Keratinocyte (primary cell): ENCODE data around the gene LAYN. TPM values are rescaled to one million over a fixed set of nuclear protein-coding genes. Genes with fewer than 3 reads are reported as not detected.
A peak's percentile ranks its signal among the peaks of the same experiment; 100 is the strongest.

Source experiments
- DNase-seq: peaks from one replicate; pipeline ENCODE4 v3.0.0-alpha.2; 2011; ENCODE audit warnings: low read depth, missing footprints, low spot score
- FAIRE-seq: peaks from 2 replicates; lab custom pipeline; 2011; peaks lifted over from hg19 to GRCh38; lab: Jason Lieb, UNC
- H2AFZ ChIP-seq: 2 replicates; pipeline ENCODE4 v1.6.0; 2012; ENCODE audit warnings: low read length, control low read depth, inconsistent platforms; ENCODE audit not compliant: control insufficient read depth
- H3K27ac ChIP-seq: 2 replicates; pipeline ENCODE4 v1.5.1; 2011; ENCODE audit warnings: low read length; ENCODE audit not compliant: control insufficient read depth, insufficient read depth
- H3K27me3 ChIP-seq: 3 replicates; pipeline ENCODE4 v1.6.0; 2011; ENCODE audit warnings: low read length; ENCODE audit not compliant: control insufficient read depth, insufficient read depth; ENCODE audit errors: extremely low read depth
- H3K36me3 ChIP-seq, 2 experiments: 2 replicates in 1 of 2; 3 replicates in 1 of 2; pipeline ENCODE4 v1.5.1; 2011; ENCODE audit warnings: low read length in 2 of 2, mild to moderate bottlenecking in 1 of 2; ENCODE audit not compliant: control insufficient read depth in 2 of 2, insufficient read depth in 2 of 2; ENCODE audit errors: extremely low read depth in 1 of 2
- H3K4me1 ChIP-seq: 3 replicates; pipeline ENCODE4 v1.5.1; 2011; ENCODE audit warnings: low read length; ENCODE audit not compliant: control insufficient read depth, insufficient read depth; ENCODE audit errors: extremely low read depth
- H3K4me2 ChIP-seq: 3 replicates; pipeline ENCODE4 v1.6.0; 2011; ENCODE audit warnings: low read depth, low read length; ENCODE audit not compliant: control insufficient read depth, insufficient read depth; ENCODE audit errors: extremely low read depth
- H3K4me3 ChIP-seq, 3 experiments: fragments of 200-600 bp in 1 of 3; sonication (generic) in 1 of 3; 2 replicates in 2 of 3; 3 replicates in 1 of 3; pipeline ENCODE4 v1.5.1; 2011 to 2016; ENCODE audit warnings: low read length in 3 of 3, mild to moderate bottlenecking in 3 of 3, control low read depth in 2 of 3, inconsistent platforms in 1 of 3, low read depth in 1 of 3, mixed read lengths in 1 of 3, mixed run types in 1 of 3, moderate library complexity in 1 of 3; ENCODE audit not compliant: control insufficient read depth in 2 of 3, insufficient read depth in 2 of 3; ENCODE audit errors: extremely low read depth in 1 of 3
- H3K79me2 ChIP-seq: 2 replicates; pipeline ENCODE4 v1.6.0; 2012; ENCODE audit warnings: low read length; ENCODE audit not compliant: control insufficient read depth, insufficient read depth
- H3K9ac ChIP-seq: 3 replicates; pipeline ENCODE4 v1.6.0; 2011; ENCODE audit warnings: low read length; ENCODE audit not compliant: control insufficient read depth, insufficient read depth; ENCODE audit errors: extremely low read depth
- H3K9me1 ChIP-seq: 3 replicates; pipeline ENCODE4 v1.6.0; 2011; ENCODE audit warnings: low read length; ENCODE audit not compliant: control insufficient read depth, insufficient read depth; ENCODE audit errors: extremely low read depth
- H3K9me3 ChIP-seq: 2 replicates; pipeline ENCODE4 v1.5.1; 2012; ENCODE audit warnings: low read depth, low read length; ENCODE audit not compliant: control insufficient read depth
- H4K20me1 ChIP-seq: 3 replicates; pipeline ENCODE4 v1.6.0; 2011; ENCODE audit warnings: low read length; ENCODE audit not compliant: control insufficient read depth, insufficient read depth; ENCODE audit errors: extremely low read depth
- EZH2 ChIP-seq: IDR thresholded peaks from one replicate; pipeline ENCODE4 v1.6.1; 2012; ENCODE audit warnings: inconsistent platforms, mild to moderate bottlenecking, low read length, moderate library complexity
- dilution Hi-C: fragments of 300-500 bp; cut with MboI; formaldehyde crosslinking; loops from one replicate; pipeline ENCODE4 v1.7.0; 2020; ENCODE audit warnings: low sequenced_read_pairs; ENCODE audit not compliant: extremely low pct_ligation_motif_present
- polyA minus RNA-seq, 3 experiments: library from RNA; depleted of rRNA, polyadenylated mRNA; stranded (reverse); fragments of >200 nt; gene quantifications; 1 replicate in 1 of 3; 2 replicates in 1 of 3; 3 replicates in 1 of 3; pipeline ENCODE4 v1.2.3, GENCODE V29; 2011
- polyA plus RNA-seq, 5 experiments: library from polyadenylated mRNA; depleted of rRNA in 3 of 5; stranded (reverse) in 3 of 5; stranded (forward) in 1 of 5; unstranded in 1 of 5; fragments of >200 nt; gene quantifications; 1 replicate in 1 of 5; 2 replicates in 3 of 5; 3 replicates in 1 of 5; pipeline versions ENCODE4 v1.2.1 to v1.2.3, GENCODE V29; 2011 to 2012; ENCODE audit warnings: missing spikeins in 2 of 5, low read depth in 1 of 5, low replicate concordance in 1 of 5
- TF ChIP-seq, protein P1 (sequence below), 3 experiments: IDR thresholded peaks in 1 of 3; conservative IDR thresholded peaks in 1 of 3; optimal IDR thresholded peaks in 1 of 3; 2 replicates in 2 of 3; 3 replicates in 1 of 3; pipeline versions ENCODE3 to v1.5.1; 2011; ENCODE audit warnings: low read length in 3 of 3, mild to moderate bottlenecking in 3 of 3, moderate library complexity in 2 of 3, control low read depth in 1 of 3, inconsistent platforms in 1 of 3; ENCODE audit not compliant: insufficient read depth in 2 of 3; ENCODE audit errors: extremely low read depth in 1 of 3

The LAYN gene, protein sequence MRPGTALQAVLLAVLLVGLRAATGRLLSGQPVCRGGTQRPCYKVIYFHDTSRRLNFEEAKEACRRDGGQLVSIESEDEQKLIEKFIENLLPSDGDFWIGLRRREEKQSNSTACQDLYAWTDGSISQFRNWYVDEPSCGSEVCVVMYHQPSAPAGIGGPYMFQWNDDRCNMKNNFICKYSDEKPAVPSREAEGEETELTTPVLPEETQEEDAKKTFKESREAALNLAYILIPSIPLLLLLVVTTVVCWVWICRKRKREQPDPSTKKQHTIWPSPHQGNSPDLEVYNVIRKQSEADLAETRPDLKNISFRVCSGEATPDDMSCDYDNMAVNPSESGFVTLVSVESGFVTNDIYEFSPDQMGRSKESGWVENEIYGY
- polyA plus RNA-seq (1.1 to 5.1 TPM (median 3.6 TPM) in 3 replicates), polyA minus RNA-seq (2.4 to 3.6 TPM in 2 of 3 replicates, not detected in the other)
- 3.4 TPM for polyA plus RNA-seq (2011; ENCODE audit: low read depth)
- polyA plus RNA-seq (2011; cell fraction: cytosol; rRNA removed), result 2.1 and 2.4 TPM in 2 replicates
- polyA plus RNA-seq (2011; cell fraction: nucleus; rRNA removed), result 2.4 and 3.3 TPM in 2 replicates
- polyA plus RNA-seq (2012; ENCODE audit: low replicate concordance), result 1.9 and 3.8 TPM in 2 replicates
- polyA minus RNA-seq (2011; cell fraction: cytosol; rRNA and poly(A)+ RNA removed), result 1.7 TPM
- polyA minus RNA-seq (2011; cell fraction: nucleus; rRNA and poly(A)+ RNA removed), result 1.1 and 3.7 TPM in 2 replicates

DNA sequence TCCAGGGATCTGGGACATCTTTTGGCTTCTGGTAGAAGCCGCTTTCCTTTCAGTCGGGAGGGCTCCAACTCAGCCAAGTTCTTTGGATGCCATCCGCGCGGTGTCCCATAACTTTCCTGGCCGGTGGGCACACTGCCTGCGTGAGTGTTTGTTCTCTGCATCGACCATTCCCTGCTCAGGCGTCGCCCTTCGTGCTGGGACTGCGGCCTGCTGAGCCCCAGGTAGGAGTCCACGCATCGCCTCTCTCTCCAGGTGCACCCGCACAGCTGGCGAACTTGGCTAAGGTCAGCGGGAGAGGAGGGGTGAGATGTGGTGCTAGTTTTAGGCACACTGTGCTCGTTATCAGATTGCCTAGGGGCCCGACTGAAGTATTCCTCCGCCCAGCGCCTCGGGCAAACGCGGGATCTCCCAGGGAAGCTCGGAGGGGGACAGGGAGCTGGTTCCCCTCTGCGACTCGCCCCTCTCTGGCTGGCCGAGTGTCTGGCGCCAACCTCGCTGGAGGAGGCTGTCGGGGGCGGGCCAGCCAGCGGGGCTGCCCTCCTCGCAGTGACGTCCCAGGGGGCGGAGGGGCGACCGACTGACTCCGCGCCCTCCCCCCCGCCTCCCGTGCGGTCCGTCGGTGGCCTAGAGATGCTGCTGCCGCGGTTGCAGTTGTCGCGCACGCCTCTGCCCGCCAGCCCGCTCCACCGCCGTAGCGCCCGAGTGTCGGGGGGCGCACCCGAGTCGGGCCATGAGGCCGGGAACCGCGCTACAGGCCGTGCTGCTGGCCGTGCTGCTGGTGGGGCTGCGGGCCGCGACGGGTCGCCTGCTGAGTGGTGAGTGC lies at the start of gene LAYN:
TSS of gene LAYN (plus strand) at position 607 of the 823 bp plus-strand sequence. CDS start at position 731, 124 bp downstream.
- H3K79me2 ChIP-seq, result no peaks in the 10 kb centered on the region
- H3K27ac ChIP-seq, result no peak within 1 kb of the TSS
- H3K4me1 ChIP-seq, result peaks cover 10% of the 10 kb centered on the region
- DNase-seq, result no peak
- H3K27me3 ChIP-seq, result peaks cover 23% of the 10 kb centered on the region
- no peaks in the 10 kb centered on the region for H3K9me3 ChIP-seq
- no peaks in the 10 kb centered on the region for H4K20me1 ChIP-seq
- dilution Hi-C loops, result no loop called here
- peak within 1 kb of the TSS; percentile 87 for H3K4me2 ChIP-seq
- no peaks in the 10 kb centered on the region for H3K9me1 ChIP-seq
- peak within 1 kb of the TSS; percentile 46 for H3K9ac ChIP-seq
- H2AFZ ChIP-seq, result peak within 1 kb of the TSS; percentile 64
- no peaks in the 10 kb centered on the region for H3K36me3 ChIP-seq
- TF ChIP-seq, protein P1, sequence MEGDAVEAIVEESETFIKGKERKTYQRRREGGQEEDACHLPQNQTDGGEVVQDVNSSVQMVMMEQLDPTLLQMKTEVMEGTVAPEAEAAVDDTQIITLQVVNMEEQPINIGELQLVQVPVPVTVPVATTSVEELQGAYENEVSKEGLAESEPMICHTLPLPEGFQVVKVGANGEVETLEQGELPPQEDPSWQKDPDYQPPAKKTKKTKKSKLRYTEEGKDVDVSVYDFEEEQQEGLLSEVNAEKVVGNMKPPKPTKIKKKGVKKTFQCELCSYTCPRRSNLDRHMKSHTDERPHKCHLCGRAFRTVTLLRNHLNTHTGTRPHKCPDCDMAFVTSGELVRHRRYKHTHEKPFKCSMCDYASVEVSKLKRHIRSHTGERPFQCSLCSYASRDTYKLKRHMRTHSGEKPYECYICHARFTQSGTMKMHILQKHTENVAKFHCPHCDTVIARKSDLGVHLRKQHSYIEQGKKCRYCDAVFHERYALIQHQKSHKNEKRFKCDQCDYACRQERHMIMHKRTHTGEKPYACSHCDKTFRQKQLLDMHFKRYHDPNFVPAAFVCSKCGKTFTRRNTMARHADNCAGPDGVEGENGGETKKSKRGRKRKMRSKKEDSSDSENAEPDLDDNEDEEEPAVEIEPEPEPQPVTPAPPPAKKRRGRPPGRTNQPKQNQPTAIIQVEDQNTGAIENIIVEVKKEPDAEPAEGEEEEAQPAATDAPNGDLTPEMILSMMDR (optimal IDR thresholded peaks at IDR 0.05 in 1 of 3, IDR thresholded peaks at IDR 0.05 in 1 of 3, conservative IDR thresholded peaks at IDR 0.05 in 1 of 3; ENCODE audit: extremely low read depth in 1 of 3, insufficient read depth in 2 of 3, low read length in 3 of 3), result no peak
- TF ChIP-seq EZH2, result no peak
- H3K4me3 ChIP-seq, result peak within 1 kb of the TSS; percentile 30 to 65 (median 50)
- FAIRE-seq, result no peak

DNA sequence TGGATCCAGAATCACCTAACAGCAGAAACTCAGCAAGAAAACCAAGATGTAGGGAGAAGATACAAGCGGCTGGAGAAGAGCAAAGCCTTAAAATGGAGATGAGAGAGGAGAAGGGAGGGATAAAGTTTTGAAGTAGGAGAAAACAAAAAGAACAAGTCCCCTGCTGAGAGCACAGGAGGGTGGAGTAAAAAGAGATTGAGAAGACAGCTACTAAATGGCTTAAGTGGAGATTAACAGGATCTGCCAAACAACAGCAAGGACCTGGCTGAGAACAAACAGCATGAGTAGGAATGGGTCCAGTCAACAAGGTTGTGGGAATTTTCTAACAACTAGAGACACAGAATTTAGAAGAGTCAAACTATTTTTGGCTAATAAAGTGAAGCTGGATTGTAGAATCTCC lies 46.5 kb upstream of the LAYN start:
- no peak for FAIRE-seq

More for the DNA sequence above, 46.5 kb upstream of the LAYN start:
- Histone ChIP-seq H4K20me1 (no peaks in the 10 kb centered on the region), H3K4me1 (no peaks in the 10 kb centered on the region), H2AFZ (no peak overlapping the region), H3K27me3 (no peaks in the 10 kb centered on the region), H3K36me3 (no peaks in the 10 kb centered on the region), H3K79me2 (no peaks in the 10 kb centered on the region), H3K9me3 (no peaks in the 10 kb centered on the region), H3K9me1 (no peaks in the 10 kb centered on the region), H3K9ac (no peak overlapping the region), H3K4me3 (no peak overlapping the region), H3K27ac (no peak overlapping the region), H3K4me2 (no peak overlapping the region)
- dilution Hi-C loops, result no loop called here
- TF ChIP-seq EZH2, result no peak
- TF ChIP-seq, protein P1 (optimal IDR thresholded peaks at IDR 0.05 in 1 of 3, IDR thresholded peaks at IDR 0.05 in 1 of 3, conservative IDR thresholded peaks at IDR 0.05 in 1 of 3; ENCODE audit: extremely low read depth in 1 of 3, insufficient read depth in 2 of 3, low read length in 3 of 3), result no peak
- no peak for DNase-seq
